HUES64 (cell line): Measurements from ENCODE around the gene MEGF11.
"Not testable (repeated sequence)": the region's sequence is repeated elsewhere in the genome, so short reads cannot be mapped to it uniquely, and the experiment has no call there.

ENCODE experiments used
- H3K27ac ChIP-seq: 2 replicates; pipeline ENCODE4 v1.7.0; 2013; ENCODE audit warnings: low read depth, low read length, inconsistent platforms
- H3K27me3 ChIP-seq: 2 replicates; pipeline ENCODE4 v1.6.1; 2013; ENCODE audit warnings: mild to moderate bottlenecking, low read length; ENCODE audit not compliant: insufficient read depth
- H3K36me3 ChIP-seq: 2 replicates; pipeline ENCODE4 v1.6.1; 2013; ENCODE audit warnings: mild to moderate bottlenecking, low read length; ENCODE audit not compliant: insufficient read depth
- H3K4me1 ChIP-seq: 2 replicates; pipeline ENCODE4 v1.6.1; 2013; ENCODE audit warnings: mild to moderate bottlenecking, low read length, moderate library complexity; ENCODE audit not compliant: insufficient read depth
- H3K4me3 ChIP-seq: 2 replicates; pipeline ENCODE4 v1.5.1; 2013; ENCODE audit warnings: mild to moderate bottlenecking, low read length, moderate library complexity
- H3K9ac ChIP-seq: 2 replicates; pipeline ENCODE4 v1.6.1; 2013; ENCODE audit warnings: mild to moderate bottlenecking, low read depth, low read length
- H3K9me3 ChIP-seq: 2 replicates; pipeline ENCODE4 v1.6.1; 2013; ENCODE audit warnings: low read depth, low read length; ENCODE audit not compliant: insufficient read depth
- WGBS: fragments of 150-250, 120-280 bp; methylation state at CpG from one replicate; pipeline ENCODE4 v1.1.7; 2013; ENCODE audit warnings: missing lambda C conversion rate; 5-methylcytosine and 5-hydroxymethylcytosine counted together

MEGF11 gene

GRCh38 chr15:66251790-66252684 lies 1.5 kb downstream of the MEGF11 start:
- no peaks in the 10 kb centered on the region for H3K36me3 ChIP-seq
- H3K4me3 ChIP-seq: peak overlapping the region; percentile 59
- H3K9ac ChIP-seq: no peak overlapping the region
- WGBS: under 1% methylated on average over 58 of the region's 72 CpGs
- H3K27ac ChIP-seq: no peak overlapping the region
- no peaks in the 10 kb centered on the region for H3K9me3 ChIP-seq
- peaks cover 79% of the 10 kb centered on the region for H3K27me3 ChIP-seq
- peaks cover 17% of the 10 kb centered on the region for H3K4me1 ChIP-seq

GRCh38 chr15:66251065-66251789 lies 2.3 kb downstream of the MEGF11 start:
- peaks cover 17% of the 10 kb centered on the region for H3K4me1 ChIP-seq
- no peaks in the 10 kb centered on the region for H3K9me3 ChIP-seq
- no peak overlapping the region for H3K9ac ChIP-seq
- peaks cover 71% of the 10 kb centered on the region for H3K27me3 ChIP-seq
- no peaks in the 10 kb centered on the region for H3K36me3 ChIP-seq
- H3K4me3 ChIP-seq: peak overlapping the region; percentile 59
- H3K27ac ChIP-seq: no peak overlapping the region
- 27% methylated on average over 10 of the region's 10 CpGs for WGBS

GRCh38 chr15:66249605-66250174 lies 3.9 kb downstream of the MEGF11 start:
- Histone ChIP-seq H3K9me3 (no peaks in the 10 kb centered on the region), H3K36me3 (no peaks in the 10 kb centered on the region), H3K27ac (no peak overlapping the region), H3K27me3 (peaks cover 56% of the 10 kb centered on the region), H3K4me1 (peaks cover 14% of the 10 kb centered on the region), H3K4me3 (no peak overlapping the region), H3K9ac (no peak overlapping the region)
- WGBS: 66% methylated on average over 2 of the region's 2 CpGs

DNA sequence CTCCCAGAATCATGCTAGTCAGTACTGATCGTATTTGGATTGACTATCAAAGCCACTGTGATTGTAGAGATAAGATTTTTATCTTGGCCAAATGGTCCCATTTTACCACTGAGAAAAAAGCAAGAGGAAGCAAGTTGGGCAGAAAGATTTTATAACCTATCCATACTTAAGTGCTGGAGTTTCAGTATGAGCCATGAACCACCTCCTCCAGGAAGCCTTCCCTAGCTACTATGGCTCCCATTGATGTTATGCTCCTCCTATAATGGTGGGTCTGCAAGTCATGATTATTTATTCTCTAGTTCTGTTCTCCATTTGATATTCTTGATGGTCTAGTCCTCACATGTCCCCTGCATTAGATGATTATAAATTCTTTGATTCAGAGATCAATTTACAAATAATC lies 6.6 kb downstream of the MEGF11 start:
- Histone ChIP-seq H3K9me3 (no peaks in the 10 kb centered on the region), H3K27me3 (peaks cover 29% of the 10 kb centered on the region), H3K4me1 (peaks cover 14% of the 10 kb centered on the region), H3K4me3 (no peak overlapping the region), H3K27ac (no peak overlapping the region), H3K9ac (no peak overlapping the region), H3K36me3 (no peaks in the 10 kb centered on the region)
- WGBS: 80% methylated on average over 1 of the region's 1 CpG

DNA sequence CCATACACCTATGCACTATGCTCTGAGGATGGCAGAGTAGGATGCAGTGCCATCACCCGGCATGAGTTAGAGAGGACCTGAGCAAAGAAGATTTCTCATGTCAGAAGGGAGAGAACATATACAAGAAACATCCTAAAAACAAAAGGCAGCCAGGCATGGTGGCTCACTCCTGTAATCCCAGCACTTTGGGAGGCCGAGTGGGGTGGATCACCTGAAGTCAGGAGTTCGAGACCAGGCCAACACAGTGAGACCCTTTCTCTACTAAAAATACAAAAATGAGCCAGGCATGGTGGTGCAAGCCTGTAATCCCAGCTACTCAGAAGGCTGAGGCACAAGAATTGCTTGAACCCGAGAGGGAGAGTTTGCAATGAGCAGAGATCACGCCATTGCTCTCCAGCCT lies 7.7 kb downstream of the MEGF11 start:
- not testable (repeated sequence) for H3K9ac ChIP-seq, H3K27ac ChIP-seq, H3K36me3 ChIP-seq, H3K9me3 ChIP-seq, H3K4me3 ChIP-seq
- Histone ChIP-seq H3K4me1 (peaks cover 14% of the 10 kb centered on the region), H3K27me3 (peaks cover 18% of the 10 kb centered on the region)
- 95% methylated on average over 5 of the region's 5 CpGs for WGBS

GRCh38 chr15:66241908-66242285 lies 11.7 kb downstream of the MEGF11 start:
- Histone ChIP-seq H3K9ac (no peak overlapping the region), H3K4me3 (no peak overlapping the region), H3K4me1 (no peaks in the 10 kb centered on the region), H3K36me3 (no peaks in the 10 kb centered on the region), H3K27ac (no peak overlapping the region), H3K9me3 (no peaks in the 10 kb centered on the region), H3K27me3 (no peaks in the 10 kb centered on the region)
- WGBS: 97% methylated on average over 1 of the region's 1 CpG

DNA sequence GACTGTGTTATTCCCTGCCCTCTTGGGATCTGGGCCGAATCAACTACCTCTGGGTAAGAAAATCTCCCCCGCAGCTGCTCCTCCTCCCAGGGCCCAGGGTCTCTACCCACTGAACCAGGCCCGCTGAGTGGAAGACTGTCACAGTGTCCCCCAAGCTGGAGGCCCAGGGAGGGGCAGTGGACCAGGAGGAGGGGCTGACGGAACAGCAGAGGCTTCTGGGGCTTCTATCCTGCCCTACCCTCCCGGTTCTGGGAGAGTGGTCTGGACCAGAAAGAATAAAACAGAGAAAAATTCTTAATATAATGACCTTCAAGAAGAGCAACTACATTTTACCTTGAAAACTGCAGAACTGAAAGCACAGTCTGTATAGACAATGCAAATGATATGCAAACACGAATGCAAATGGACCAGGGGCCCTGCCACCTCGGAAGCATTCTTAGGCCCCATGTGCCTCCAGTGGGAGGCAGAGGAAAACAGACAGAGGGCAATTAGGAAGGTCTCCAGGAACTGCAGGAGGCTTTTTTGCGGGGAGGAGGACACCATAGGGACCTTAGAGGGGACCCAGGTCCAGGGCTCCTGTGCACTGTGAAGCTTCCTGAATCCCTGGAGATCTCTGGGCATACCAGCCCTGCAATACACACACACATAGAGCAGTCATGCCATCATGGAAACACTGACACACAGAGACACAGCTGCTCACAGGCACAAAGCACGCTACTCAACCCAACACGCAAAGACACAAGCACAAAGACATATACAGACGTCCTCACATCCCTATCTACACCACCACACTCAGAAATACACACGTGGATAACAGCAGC lies 12.3 kb downstream of the MEGF11 start:
- no peaks in the 10 kb centered on the region for H3K27me3 ChIP-seq
- H3K9ac ChIP-seq: no peak overlapping the region
- no peak overlapping the region for H3K27ac ChIP-seq
- 79% methylated on average over 12 of the region's 12 CpGs for WGBS
- H3K4me3 ChIP-seq: no peak overlapping the region
- no peaks in the 10 kb centered on the region for H3K9me3 ChIP-seq
- no peaks in the 10 kb centered on the region for H3K36me3 ChIP-seq
- no peaks in the 10 kb centered on the region for H3K4me1 ChIP-seq

DNA sequence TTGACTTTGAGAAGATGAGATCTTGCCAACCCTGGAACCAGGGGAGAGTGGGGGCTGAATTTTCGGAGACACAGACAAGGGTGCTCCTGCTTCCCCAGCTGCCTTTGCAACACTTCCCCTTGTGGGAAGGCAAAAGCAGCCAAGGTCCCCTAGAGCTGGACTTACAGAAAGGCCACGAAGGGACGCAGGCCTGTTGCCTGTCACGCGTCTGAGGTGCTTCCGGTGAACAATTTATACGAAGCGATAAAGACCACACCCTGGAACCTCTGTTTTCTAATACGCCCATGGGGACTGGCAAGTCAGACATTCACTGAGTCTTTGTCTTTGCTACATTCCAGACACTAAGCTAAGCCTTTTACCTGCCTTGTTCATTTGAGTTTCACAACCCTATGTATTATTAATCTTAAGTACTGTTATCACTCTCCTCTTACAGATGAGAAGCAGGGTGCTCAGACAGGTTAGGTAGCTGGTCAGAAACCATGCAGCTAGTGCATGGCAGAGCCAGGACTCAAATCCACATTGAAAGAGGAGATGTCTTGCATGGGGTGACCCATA lies 13.2 kb downstream of the MEGF11 start:
- WGBS: 91% methylated on average over 9 of the region's 9 CpGs
- no peaks in the 10 kb centered on the region for H3K27me3 ChIP-seq
- no peaks in the 10 kb centered on the region for H3K9me3 ChIP-seq

DNA sequence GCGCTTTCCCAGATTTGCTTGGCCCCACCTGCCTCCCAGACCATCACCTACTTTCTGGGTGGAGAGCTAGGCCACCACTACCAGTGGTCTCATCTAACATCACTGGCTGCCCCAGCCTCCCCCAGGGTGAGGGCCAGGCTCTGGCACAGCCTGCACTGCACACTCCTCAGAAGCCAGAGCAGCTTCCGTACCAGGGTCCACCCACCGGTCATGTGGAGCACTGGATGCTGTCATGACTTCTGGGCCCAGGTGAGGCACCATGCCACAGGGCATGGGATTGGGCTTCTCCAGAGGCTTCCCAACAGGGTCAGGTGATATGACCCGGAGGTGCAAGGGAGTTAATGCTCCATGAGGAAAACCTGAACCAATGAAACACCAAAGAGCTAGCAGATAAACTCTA lies 14.0 kb downstream of the MEGF11 start:
- Histone ChIP-seq H3K9me3 (no peaks in the 10 kb centered on the region), H3K27ac (no peak overlapping the region), H3K9ac (no peak overlapping the region), H3K4me3 (no peak overlapping the region), H3K27me3 (no peaks in the 10 kb centered on the region), H3K36me3 (no peaks in the 10 kb centered on the region), H3K4me1 (no peaks in the 10 kb centered on the region)
- 93% methylated on average over 4 of the region's 4 CpGs for WGBS

More for the DNA sequence above, 13.2 kb downstream of the MEGF11 start:
- Histone ChIP-seq H3K4me1 (no peaks in the 10 kb centered on the region), H3K9ac (no peak overlapping the region), H3K4me3 (no peak overlapping the region), H3K27ac (no peak overlapping the region), H3K36me3 (no peaks in the 10 kb centered on the region)

DNA sequence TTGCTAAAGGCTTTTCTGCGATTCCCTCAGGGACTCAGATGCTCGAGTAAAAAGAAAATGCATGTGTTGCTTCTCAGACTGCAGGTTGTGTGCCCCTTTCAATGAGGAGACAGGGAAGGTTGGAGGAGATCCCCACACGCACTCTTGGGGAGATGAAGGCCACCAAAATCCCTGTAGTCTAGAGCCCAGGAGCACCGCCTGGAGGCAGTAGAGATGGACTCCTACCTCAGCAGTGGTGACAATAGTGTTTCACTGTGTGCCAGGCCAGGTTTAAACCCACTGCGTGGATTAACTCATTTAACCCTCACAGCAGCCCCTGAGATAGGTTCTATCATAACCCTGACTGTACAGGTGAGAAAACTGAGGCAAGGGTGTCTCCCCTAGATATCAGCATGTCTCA lies 15.2 kb downstream of the MEGF11 start:
- no peaks in the 10 kb centered on the region for H3K4me1 ChIP-seq
- no peak overlapping the region for H3K4me3 ChIP-seq
- no peak overlapping the region for H3K9ac ChIP-seq
- H3K36me3 ChIP-seq: no peaks in the 10 kb centered on the region
- no peaks in the 10 kb centered on the region for H3K27me3 ChIP-seq
- WGBS: 86% methylated on average over 5 of the region's 5 CpGs
- no peaks in the 10 kb centered on the region for H3K9me3 ChIP-seq
- H3K27ac ChIP-seq: no peak overlapping the region
